Vagina (tissue), 2 donors: Measurements from ENCODE around the gene CCDC102A. TPM values are rescaled to one million over a fixed set of nuclear protein-coding genes. Genes with fewer than 3 reads are reported as not detected.

Experiments used
- DNase-seq, 2 donors: peaks; one replicate each; pipeline ENCODE4 v3.0.0-alpha.2; 2017; ENCODE audit errors: extremely low spot score in 2 of 2
- H3K27ac ChIP-seq: fragments of 200-600 bp; sonication (generic); one replicate; pipeline ENCODE4 v1.5.1; 2019
- H3K27me3 ChIP-seq: fragments of 200-600 bp; sonication (generic); one replicate; pipeline ENCODE4 v1.5.1; 2019
- H3K36me3 ChIP-seq, 2 donors: fragments of 200-600 bp; sonication (generic); one replicate each; pipeline ENCODE4 v1.5.1; 2017 to 2019
- H3K4me1 ChIP-seq: fragments of 200-600 bp; sonication (generic); one replicate; pipeline ENCODE4 v1.5.1; 2019
- H3K4me3 ChIP-seq, 2 donors: fragments of 200-600 bp; sonication (generic); 1 replicate in 1 of 2; 2 replicates in 1 of 2; pipeline ENCODE4 v1.5.1; 2016 to 2019
- H3K9me3 ChIP-seq: fragments of 200-600 bp; sonication (generic); one replicate; pipeline ENCODE4 v1.5.1; 2019
- CTCF ChIP-seq, 3 experiments: fragments of 450-650 bp in 2 of 3; fragments of 200-600 bp in 1 of 3; sonication (generic) in 1 of 3; IDR thresholded peaks; one replicate each; pipeline ENCODE4 v1.5.1; 2017 to 2019; ENCODE audit warnings: antibody characterized with exemption in 3 of 3, mild to moderate bottlenecking in 2 of 3, moderate library complexity in 2 of 3
- POLR2A ChIP-seq, 2 donors: fragments of 450-650 bp; IDR thresholded peaks; one replicate each; pipeline ENCODE4 v1.6.1; 2017; ENCODE audit warnings: antibody characterized with exemption in 2 of 2, mild to moderate bottlenecking in 2 of 2, moderate library complexity in 2 of 2
- POLR2AphosphoS5 ChIP-seq, 2 donors: sonication (generic); formaldehyde crosslinking; IDR thresholded peaks; one replicate each; pipeline ENCODE4 v1.9.0; 2017; ENCODE audit warnings: antibody characterized with exemption in 2 of 2, mild to moderate bottlenecking in 2 of 2, low read depth in 1 of 2; ENCODE audit not compliant: insufficient read depth in 1 of 2
- intact Hi-C: fragments of 100-400 bp; cut with DNase I; formaldehyde crosslinking; loops from one replicate; pipeline ENCODE4 v1.15.1; 2023
- total RNA-seq: library from RNA; depleted of rRNA; stranded (reverse); fragments of >200 nt; gene quantifications from one replicate; pipeline ENCODE4 v1.2.3, GENCODE V29; 2016

The CCDC102A gene
- total RNA-seq, 1 donor from 2014 or later: 22.1 TPM

- H3K27me3 ChIP-seq: no peaks in the 10 kb centered on the region
- no peak overlapping the region for H3K4me3 ChIP-seq
- H3K36me3 ChIP-seq: peaks cover 0 to 14% of the 10 kb centered on the region in 2 donors
- H3K9me3 ChIP-seq: no peaks in the 10 kb centered on the region
- no peak overlapping the region for H3K27ac ChIP-seq
- H3K4me1 ChIP-seq: peaks cover 19% of the 10 kb centered on the region
- intact Hi-C loops: loop anchor here (5.0 to 10.0 kb wide), 3 partner anchors 36 to 94 kb away; partner anchors contain the start of gene POLR2C
- no peak for TF ChIP-seq CTCF (IDR thresholded peaks at IDR 0.05)
- no peak for TF ChIP-seq POLR2AphosphoS5 (IDR thresholded peaks at IDR 0.05; ENCODE audit: insufficient read depth in 1 of 2, low read depth in 1 of 2)
- no peak for TF ChIP-seq POLR2A (IDR thresholded peaks at IDR 0.05)
- no peak for DNase-seq
Measured at GRCh38 chr16:57518520-57518919, 17.9 kb downstream of the CCDC102A start.

DNA sequence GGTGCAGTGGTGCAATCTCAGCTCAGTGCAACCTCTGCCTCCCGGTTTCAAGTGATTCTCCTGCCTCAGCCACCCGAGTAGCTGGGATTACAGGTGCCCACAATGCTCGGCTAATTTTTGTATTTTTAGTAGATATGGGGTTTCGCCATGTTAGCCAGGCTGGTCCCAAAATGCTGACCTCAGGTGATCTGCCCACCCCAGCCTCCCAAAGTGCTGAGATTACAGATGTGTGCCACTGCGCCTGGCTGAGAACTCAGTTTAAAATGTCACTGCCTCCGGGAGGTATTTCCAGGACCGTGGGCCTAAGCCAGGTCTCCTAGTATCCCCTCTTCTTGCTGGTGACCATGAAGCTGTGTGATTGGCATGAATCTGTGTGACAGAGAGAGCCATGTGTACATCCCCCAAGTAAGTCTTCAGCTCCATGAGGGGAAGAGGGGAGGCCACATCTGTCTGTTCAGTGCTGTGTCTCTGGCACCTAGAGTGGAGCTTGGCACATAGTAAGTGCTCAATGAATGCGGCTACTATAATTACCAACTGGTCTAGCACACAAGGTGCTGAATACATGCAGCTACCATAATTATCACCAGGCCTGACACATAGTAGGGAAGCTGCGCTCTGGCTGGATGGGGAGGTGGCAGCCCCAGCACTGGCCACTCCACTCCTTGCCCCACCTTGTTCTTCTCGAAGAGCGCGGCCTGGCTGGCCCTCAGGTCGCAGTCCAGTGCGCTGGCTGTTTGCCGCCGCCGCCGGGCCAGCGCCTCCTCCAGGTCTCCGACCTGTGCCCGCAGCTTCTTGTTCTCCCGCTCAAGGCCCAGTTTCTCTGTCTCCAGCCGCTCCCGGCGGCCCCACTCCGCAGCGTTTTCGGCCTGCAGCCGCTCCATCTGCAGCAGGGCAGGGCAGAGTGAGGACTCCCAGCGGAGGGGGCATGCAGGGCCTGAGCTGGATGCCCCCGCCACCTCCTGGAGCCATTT is 18.7 kb downstream of the CCDC102A start:
- Histone ChIP-seq H3K4me1 (peaks cover 27% of the 10 kb centered on the region), H3K4me3 (no peak overlapping the region), H3K27ac (no peak overlapping the region), H3K27me3 (no peaks in the 10 kb centered on the region), H3K36me3 (peaks cover 0 to 14% of the 10 kb centered on the region in 2 donors), H3K9me3 (no peaks in the 10 kb centered on the region)
- DNase-seq: no peak
- intact Hi-C loops: loop anchor here (5.0 to 10.0 kb wide), 3 partner anchors 35 to 93 kb away; partner anchors contain the start of gene POLR2C
- TF ChIP-seq POLR2A (IDR thresholded peaks at IDR 0.05): no peak
- TF ChIP-seq POLR2AphosphoS5 (IDR thresholded peaks at IDR 0.05; ENCODE audit: insufficient read depth in 1 of 2, low read depth in 1 of 2): no peak
- TF ChIP-seq CTCF (IDR thresholded peaks at IDR 0.05): no peak

- no peak overlapping the region for H3K4me3 ChIP-seq
- H3K4me1 ChIP-seq: peaks cover 30% of the 10 kb centered on the region
- peaks cover 0 to 14% of the 10 kb centered on the region in 2 donors for H3K36me3 ChIP-seq
- no peaks in the 10 kb centered on the region for H3K27me3 ChIP-seq
- TF ChIP-seq POLR2AphosphoS5 (IDR thresholded peaks at IDR 0.05; ENCODE audit: insufficient read depth in 1 of 2, low read depth in 1 of 2): no peak
- TF ChIP-seq POLR2A (IDR thresholded peaks at IDR 0.05): no peak
- no peak for TF ChIP-seq CTCF (IDR thresholded peaks at IDR 0.05)
- intact Hi-C loops: loop anchor here (5.0 to 10.0 kb wide), 3 partner anchors 34 to 92 kb away; partner anchors contain the start of gene POLR2C
- H3K27ac ChIP-seq: no peak overlapping the region
- no peaks in the 10 kb centered on the region for H3K9me3 ChIP-seq
- DNase-seq: no peak
Measured at GRCh38 chr16:57516773-57517172, 19.6 kb downstream of the CCDC102A start.

GRCh38 chr16:57516176-57516725 is 20.1 kb downstream of the CCDC102A start:
- no peak overlapping the region for H3K4me3 ChIP-seq
- peaks cover 0 to 14% of the 10 kb centered on the region in 2 donors for H3K36me3 ChIP-seq
- no peak for DNase-seq
- H3K4me1 ChIP-seq: peaks cover 30% of the 10 kb centered on the region
- no peak overlapping the region for H3K27ac ChIP-seq
- TF ChIP-seq POLR2A (IDR thresholded peaks at IDR 0.05) (no peak), CTCF (IDR thresholded peaks at IDR 0.05) (no peak), POLR2AphosphoS5 (IDR thresholded peaks at IDR 0.05; ENCODE audit: insufficient read depth in 1 of 2, low read depth in 1 of 2) (no peak)
- intact Hi-C loops: loop anchor here (5.0 to 10.0 kb wide), 3 partner anchors 34 to 91 kb away; partner anchors contain the start of gene POLR2C
- no peaks in the 10 kb centered on the region for H3K27me3 ChIP-seq
- no peaks in the 10 kb centered on the region for H3K9me3 ChIP-seq
